ENCODE measurements around the gene SIRT7. TPM values are rescaled to one million over a fixed set of nuclear protein-coding genes. Genes with fewer than 3 reads are reported as not detected.

SIRT7 gene
- total RNA-seq, 2 experiments from 2014 or later, result 56.7 to 57.5 TPM

- Mint-ChIP-seq H3K36me3 (ENCODE audit: low read depth) (peaks cover 53% of the 10 kb centered on the region), H3K4me1 (ENCODE audit: low read depth) (peaks cover 29% of the 10 kb centered on the region), H3K27me3 (no peaks in the 10 kb centered on the region), H3K9me3 (no peaks in the 10 kb centered on the region), H3K4me3 (peak overlapping the region; percentile 59), H3K27ac (no peak overlapping the region)
- no peaks in the 10 kb centered on the region for H3K27me3 ChIP-seq (ENCODE audit: control insufficient read depth in 1 of 2, insufficient read depth in 2 of 2, low read length in 2 of 2)
- POLR2A ChIA-PET, result interaction anchor here (1.2 kb wide), 1 partner anchor 13 kb away, joined by 3 read pairs; the partner anchor contains the start of gene MAFG
- peaks cover 50% of the 10 kb centered on the region for H3K4me1 ChIP-seq (ENCODE audit: insufficient read depth, low read length)
- no peak overlapping the region for H3K27ac ChIP-seq (ENCODE audit: low read depth in 1 of 2, low read length in 2 of 2)
- no peak for ATAC-seq (ENCODE audit: poor library complexity)
- peaks cover 46% of the 10 kb centered on the region for H3K36me3 ChIP-seq (ENCODE audit: insufficient read depth, low read length)
- no peak for TF ChIP-seq CTCF (IDR thresholded peaks at IDR 0.05)
- no peaks in the 10 kb centered on the region for H3K9me3 ChIP-seq (ENCODE audit: control insufficient read depth in 1 of 2, insufficient read depth in 1 of 2, low read length in 2 of 2)
- DNase-seq, result no peak
- CTCF ChIA-PET, result interaction anchor here (1.3 kb wide), 1 partner anchor 46 kb away, joined by 4 read pairs; no protein-coding TSS in a partner anchor
- intact Hi-C loops (cut with DNase I, micrococcal nuclease), result no loop called here
- H3K4me3 ChIP-seq (ENCODE audit: low read length), result no peak overlapping the region
Observed at GRCh38 chr17:81913394-81914102, 4.4 kb downstream of the SIRT7 start.

GRCh38 chr17:81912441-81913309, 5.3 kb downstream of the SIRT7 start:
- no peaks in the 10 kb centered on the region for H3K27me3 Mint-ChIP-seq
- H3K36me3 ChIP-seq (ENCODE audit: insufficient read depth, low read length), result peaks cover 46% of the 10 kb centered on the region
- no peaks in the 10 kb centered on the region for H3K9me3 ChIP-seq (ENCODE audit: control insufficient read depth in 1 of 2, insufficient read depth in 1 of 2, low read length in 2 of 2)
- H3K9me3 Mint-ChIP-seq, result no peaks in the 10 kb centered on the region
- H3K4me3 Mint-ChIP-seq, result peak overlapping the region; percentile 59
- no peak overlapping the region for H3K27ac ChIP-seq (ENCODE audit: low read depth in 1 of 2, low read length in 2 of 2)
- H3K36me3 Mint-ChIP-seq (ENCODE audit: low read depth), result peaks cover 50% of the 10 kb centered on the region
- ATAC-seq (ENCODE audit: poor library complexity), result no peak
- H3K27ac Mint-ChIP-seq, result no peak overlapping the region
- intact Hi-C loops (cut with DNase I, micrococcal nuclease), result no loop called here
- CTCF ChIA-PET, result interaction anchor here (1.3 kb wide), 1 partner anchor 47 kb away, joined by 4 read pairs; no protein-coding TSS in a partner anchor
- peaks cover 45% of the 10 kb centered on the region for H3K4me1 ChIP-seq (ENCODE audit: insufficient read depth, low read length)
- peaks cover 21% of the 10 kb centered on the region for H3K4me1 Mint-ChIP-seq (ENCODE audit: low read depth)
- no peak overlapping the region for H3K4me3 ChIP-seq (ENCODE audit: low read length)
- H3K27me3 ChIP-seq (ENCODE audit: control insufficient read depth in 1 of 2, insufficient read depth in 2 of 2, low read length in 2 of 2), result no peaks in the 10 kb centered on the region
- DNase-seq, result peak in 1 of 14 experiments; percentile 47
- POLR2A ChIA-PET, result interaction anchor here (1.2 kb wide), 1 partner anchor 14 kb away, joined by 3 read pairs; the partner anchor contains the start of gene MAFG
- TF ChIP-seq CTCF (IDR thresholded peaks at IDR 0.05), result no peak

GRCh38 chr17:81911969-81912368, 6.0 kb downstream of the SIRT7 start:
- Mint-ChIP-seq H3K9me3 (no peaks in the 10 kb centered on the region), H3K4me3 (peak overlapping the region; percentile 80), H3K27me3 (no peaks in the 10 kb centered on the region), H3K4me1 (ENCODE audit: low read depth) (peaks cover 17% of the 10 kb centered on the region), H3K36me3 (ENCODE audit: low read depth) (peaks cover 45% of the 10 kb centered on the region), H3K27ac (no peak overlapping the region)
- H3K4me3 ChIP-seq (ENCODE audit: low read length), result no peak overlapping the region
- no peaks in the 10 kb centered on the region for H3K27me3 ChIP-seq (ENCODE audit: control insufficient read depth in 1 of 2, insufficient read depth in 2 of 2, low read length in 2 of 2)
- H3K4me1 ChIP-seq (ENCODE audit: insufficient read depth, low read length), result peaks cover 39% of the 10 kb centered on the region
- H3K9me3 ChIP-seq (ENCODE audit: control insufficient read depth in 1 of 2, insufficient read depth in 1 of 2, low read length in 2 of 2), result no peaks in the 10 kb centered on the region
- DNase-seq (peak in 1 of 14 experiments; percentile 50), ATAC-seq (ENCODE audit: poor library complexity) (no peak)
- H3K36me3 ChIP-seq (ENCODE audit: insufficient read depth, low read length), result peaks cover 52% of the 10 kb centered on the region
- H3K27ac ChIP-seq (ENCODE audit: low read depth in 1 of 2, low read length in 2 of 2), result peak overlapping the region in 1 of 2 donors; percentile 29
- no peak for TF ChIP-seq CTCF (IDR thresholded peaks at IDR 0.05)
- intact Hi-C loops (cut with DNase I, micrococcal nuclease), result loop anchor here (1.0 to 2.0 kb wide), 4 partner anchors 15 to 52 kb away; partner anchors contain the start of genes ALYREF (in 2 of the 2), ANAPC11 (in 2 of the 2), MAFG (in 1 of the 2) and P4HB (in 1 of the 2)
- POLR2A ChIA-PET, result no interaction called here
- CTCF ChIA-PET, result interaction anchor here (1.1 to 1.5 kb wide), 3 partner anchors 14 to 48 kb away, joined by 3 to 4 read pairs (median 3); no protein-coding TSS in a partner anchor

All from CD4-positive, alpha-beta T cell (primary cell).